Activated CD4-positive, alpha-beta T cell treated with anti-CD3 and anti-CD28 coated beads, Interleukin-2, amount 50 U/mL, for 48 hours (primary cell): Measurements from ENCODE around the gene TPCN2.
A peak's percentile ranks its signal among the peaks of the same experiment; 100 is the strongest.
"Not testable (repeated sequence)": the region's sequence is repeated elsewhere in the genome, so short reads cannot be mapped to it uniquely, and the experiment has no call there.

Experiments used
- DNase-seq, 2 experiments: peaks; one replicate each; pipeline ENCODE4 v3.0.0-alpha.2; 2020

TPCN2 gene

GRCh38 chr11:69132301-69132670 is 83.6 kb downstream of the TPCN2 start:
- no peak for DNase-seq

DNA sequence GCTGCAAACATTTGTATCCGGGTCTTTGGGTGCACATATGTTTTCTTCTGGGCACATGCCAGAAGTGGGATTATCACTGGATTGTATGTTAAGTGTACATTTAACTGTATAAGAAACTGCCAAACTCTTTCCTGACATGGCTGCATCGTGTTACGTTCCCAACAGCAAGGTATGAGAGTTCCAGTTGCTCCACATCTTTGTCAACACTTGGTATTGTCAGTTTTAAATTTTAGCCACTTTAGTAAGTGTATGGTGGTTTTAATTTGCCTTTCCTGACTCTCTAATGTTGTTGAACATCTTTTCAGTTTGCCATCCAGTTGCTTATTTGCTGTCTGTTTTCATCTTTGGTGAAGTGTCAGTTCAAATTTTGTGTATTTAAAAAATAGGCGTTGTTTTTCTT is 84.5 kb downstream of the TPCN2 start:
- DNase-seq, result no peak

DNA sequence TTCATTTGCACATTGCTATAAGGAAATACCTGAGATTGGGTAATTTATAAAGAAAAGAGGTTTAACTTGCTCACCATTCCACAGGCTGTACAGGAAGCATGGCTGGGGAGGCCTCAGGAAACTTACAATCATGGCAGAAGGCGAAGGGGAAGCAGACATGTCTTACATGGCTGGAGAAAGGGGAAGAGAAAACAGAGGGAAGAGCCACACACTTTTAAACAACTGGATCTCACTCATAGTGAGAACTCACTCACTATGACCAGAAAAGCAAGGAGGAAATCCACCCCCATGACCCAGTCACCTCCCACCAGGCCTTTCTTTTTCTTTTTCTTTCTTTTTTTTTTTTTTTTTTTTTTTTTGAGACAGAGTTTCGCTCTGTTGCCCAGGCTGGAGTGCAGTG is 85.5 kb downstream of the TPCN2 start:
- DNase-seq, result not testable (repeated sequence)

GRCh38 chr11:69134957-69135356 is 86.2 kb downstream of the TPCN2 start:
- no peak for DNase-seq

DNA sequence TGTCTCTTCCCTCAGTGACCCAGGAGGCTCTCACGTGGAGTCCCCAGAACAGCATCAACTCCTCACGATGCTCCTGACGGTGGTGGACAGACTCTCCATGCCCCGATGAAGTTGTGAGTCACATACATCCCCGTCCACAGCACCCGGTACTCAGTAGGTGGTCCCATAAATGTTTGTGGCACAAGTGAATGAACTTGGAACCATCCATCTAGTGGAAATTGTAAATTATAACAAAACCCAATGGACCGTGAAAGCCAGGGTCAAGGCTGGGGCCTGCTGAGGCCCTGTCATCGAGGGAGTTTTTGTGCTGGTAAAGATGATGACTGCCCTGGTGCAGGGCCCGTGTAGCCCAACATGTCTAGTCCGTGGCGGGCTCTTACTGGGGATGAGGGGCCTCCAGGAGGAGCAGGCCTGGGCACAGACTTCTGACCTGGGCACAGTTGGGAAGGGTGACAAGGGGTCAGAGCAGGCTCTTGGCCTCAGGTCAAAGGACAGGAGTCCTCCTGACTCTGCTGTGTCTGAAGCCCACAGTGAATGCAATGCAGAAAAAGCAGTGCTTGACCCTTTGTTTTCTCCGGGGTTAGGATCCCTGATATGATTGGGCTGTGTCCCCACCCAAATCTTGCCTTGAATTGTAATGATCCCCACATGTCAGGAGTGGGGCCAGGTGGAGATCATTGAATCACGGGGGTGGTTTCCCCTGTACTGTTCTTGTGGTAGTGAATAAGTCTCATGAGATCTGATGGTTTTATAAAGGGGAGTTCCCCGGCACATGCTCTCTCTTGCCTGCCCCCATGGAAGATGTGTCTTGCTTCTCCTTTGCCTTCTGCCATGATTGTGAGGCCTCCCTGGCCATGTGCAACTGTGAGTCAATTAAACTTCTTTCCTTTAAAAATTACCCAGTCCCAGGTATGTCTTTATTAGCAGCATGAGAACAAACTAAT is 87.0 kb downstream of the TPCN2 start:
- no peak for DNase-seq

- DNase-seq, result no peak
Observed at GRCh38 chr11:69136471-69136870, 87.7 kb downstream of the TPCN2 start.

GRCh38 chr11:69137151-69137844 is 88.6 kb downstream of the TPCN2 start:
- no peak for DNase-seq

GRCh38 chr11:69138265-69138664 is 89.5 kb downstream of the TPCN2 start:
- DNase-seq, result no peak

DNA sequence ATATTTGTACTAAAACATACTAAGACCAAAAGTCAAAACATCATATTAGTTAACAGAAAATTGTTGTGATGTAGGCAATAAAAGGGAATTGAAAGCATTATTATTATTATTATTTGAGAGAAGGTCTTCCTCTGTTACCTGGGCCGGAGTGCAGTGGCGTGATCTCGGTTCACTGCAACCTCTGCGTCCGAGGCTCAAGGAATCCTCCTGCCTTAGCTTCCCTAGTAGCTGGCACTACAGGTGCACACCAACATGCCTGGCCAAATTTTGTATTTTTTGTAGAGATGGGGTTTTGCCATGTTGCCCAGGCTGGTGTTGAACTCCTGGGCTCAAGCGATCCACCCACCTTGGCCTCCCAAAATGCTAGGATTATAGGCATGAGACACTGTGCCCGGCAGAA is 91.4 kb downstream of the TPCN2 start:
- not testable (repeated sequence) for DNase-seq

DNA sequence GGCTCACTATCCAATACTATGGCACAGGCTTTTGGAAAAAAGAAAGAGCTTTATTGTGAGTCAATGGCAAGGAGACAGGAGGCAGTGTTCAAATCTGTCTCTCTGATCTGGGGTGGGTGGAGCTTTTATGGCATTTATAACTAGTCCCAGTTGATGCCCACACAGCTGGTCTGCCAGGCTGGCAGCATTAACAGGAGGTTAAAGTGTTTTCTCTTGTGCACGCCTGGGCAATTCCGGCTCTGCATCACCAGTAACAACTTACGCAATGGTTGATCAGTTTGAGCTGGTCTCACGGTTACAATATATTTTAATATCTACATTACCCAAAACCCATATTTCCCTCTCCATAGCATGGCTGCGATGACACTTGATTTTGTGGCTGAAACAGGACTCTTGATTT is 91.9 kb downstream of the TPCN2 start:
- no peak for DNase-seq

DNA sequence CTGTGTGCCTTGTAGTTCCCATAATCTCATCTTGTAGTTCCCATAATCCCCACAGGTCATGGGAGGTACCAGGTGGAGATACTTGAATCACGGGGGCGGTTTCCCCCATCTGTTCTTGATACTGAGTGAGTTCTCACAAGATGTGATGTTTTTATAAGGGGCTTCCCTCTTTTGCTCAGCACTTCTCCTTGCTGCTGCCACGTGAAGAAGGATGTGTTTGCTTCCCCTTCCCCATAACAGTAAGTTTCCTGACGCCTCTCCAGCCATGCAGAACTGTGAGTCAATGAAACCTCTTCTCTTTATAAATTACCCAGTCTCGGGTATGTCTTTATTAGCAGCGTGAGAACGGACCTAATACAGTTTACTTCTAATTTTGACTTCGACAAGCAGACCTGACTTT is 93.0 kb downstream of the TPCN2 start:
- no peak for DNase-seq

DNA sequence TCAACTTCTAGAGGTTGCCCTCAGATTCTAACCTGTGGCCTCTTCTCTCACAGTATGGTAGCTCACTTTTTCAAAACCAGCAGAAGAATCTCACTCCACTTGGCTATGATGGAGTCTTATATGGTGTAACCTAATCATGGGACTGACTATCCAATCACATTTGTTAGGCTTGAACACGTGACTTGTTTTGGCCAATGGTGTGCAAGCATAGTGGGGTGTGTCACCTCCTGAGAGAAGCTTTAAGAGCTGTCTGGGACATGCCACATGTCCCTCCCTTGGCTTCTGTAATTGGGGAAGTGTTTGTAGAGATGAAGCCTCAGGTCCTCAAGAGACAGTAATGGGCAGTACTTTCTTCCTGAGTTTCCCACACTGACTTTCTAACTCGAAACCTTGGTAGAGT is 94.2 kb downstream of the TPCN2 start:
- DNase-seq, result no peak

- DNase-seq, result peak; percentile 54 to 65
Observed at GRCh38 chr11:69144316-69145049, 95.8 kb downstream of the TPCN2 start.

GRCh38 chr11:69145050-69145380 is 96.3 kb downstream of the TPCN2 start:
- DNase-seq, result no peak

DNA sequence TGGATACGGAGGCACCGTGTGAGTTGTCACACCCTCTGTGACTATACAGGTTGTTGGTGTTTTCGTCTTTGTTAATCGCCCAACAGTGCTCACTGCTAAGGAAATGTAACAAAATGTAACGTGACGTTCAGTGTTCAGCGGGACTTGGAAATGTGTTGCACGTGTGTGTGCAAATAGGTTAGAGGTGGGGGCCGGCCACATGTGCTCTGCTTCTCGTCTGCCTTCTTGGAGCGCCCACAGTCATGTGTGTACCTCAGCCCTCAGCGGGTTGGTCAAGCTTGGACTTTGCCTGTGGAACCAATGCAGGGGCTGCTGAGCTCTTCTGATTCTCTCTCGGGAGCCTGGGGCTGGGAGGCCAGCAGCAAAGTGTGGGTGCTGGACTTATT is 99.6 kb downstream of the TPCN2 start:
- DNase-seq, result no peak

GRCh38 chr11:69148806-69149205 is 100.1 kb downstream of the TPCN2 start:
- no peak for DNase-seq

DNA sequence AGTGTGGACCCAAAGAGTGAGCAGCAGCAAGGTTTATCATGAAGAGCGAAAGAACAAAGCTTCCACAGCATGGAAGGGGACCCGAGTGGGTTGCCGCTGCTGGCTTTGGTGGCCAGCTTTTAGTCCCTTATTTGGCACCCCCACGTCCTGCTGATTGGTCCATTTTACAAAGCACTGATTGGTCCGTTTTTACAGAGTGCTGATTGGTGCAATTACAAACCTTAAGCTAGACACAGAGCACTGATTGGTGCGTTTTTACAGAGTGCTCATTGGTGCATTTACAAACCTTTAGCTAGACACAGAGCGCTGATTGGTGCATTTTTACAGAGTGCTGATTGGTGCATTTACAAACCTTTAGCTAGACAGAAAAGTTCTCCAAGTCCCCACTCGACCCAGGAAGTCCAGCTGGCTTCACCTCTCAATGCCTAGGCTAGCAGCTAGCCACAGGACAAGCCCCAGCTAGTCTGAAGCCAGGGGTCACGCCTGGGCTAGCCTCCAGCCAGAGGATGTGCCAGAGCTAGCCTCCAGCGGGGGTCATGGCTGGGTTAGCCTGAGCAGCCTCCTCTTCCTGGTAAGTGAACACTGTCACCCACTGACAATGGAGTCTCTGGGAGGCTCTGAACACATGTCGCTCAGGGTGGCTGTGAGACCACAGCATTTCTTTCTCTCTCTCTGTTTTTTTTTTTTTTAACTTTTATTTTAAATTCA is 100.8 kb downstream of the TPCN2 start:
- not testable (repeated sequence) for DNase-seq

GRCh38 chr11:69150175-69150574 is 101.4 kb downstream of the TPCN2 start:
- no peak for DNase-seq

GRCh38 chr11:69151836-69152235 is 103.1 kb downstream of the TPCN2 start:
- no peak for DNase-seq

GRCh38 chr11:69152733-69153421 is 104.1 kb downstream of the TPCN2 start:
- DNase-seq, result no peak

DNA sequence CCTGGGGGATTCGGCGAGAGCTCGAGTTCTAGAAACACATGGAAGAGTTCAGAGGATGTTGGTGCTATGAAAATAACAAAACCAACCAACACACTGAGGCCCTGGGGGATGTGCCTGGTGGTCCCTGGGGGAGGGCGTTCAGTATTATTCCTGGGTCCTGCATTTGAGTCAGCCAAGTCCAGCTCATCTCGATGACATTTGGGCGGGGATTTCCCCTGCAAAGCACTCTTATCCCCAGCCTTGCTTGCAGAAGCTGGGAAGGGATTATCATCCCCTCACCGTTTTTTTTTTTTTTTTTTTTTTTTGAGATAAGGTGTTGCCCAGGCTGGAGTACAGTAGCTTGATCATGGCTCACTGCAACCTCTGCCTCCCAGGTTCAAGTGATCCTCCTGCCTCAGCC is 104.9 kb downstream of the TPCN2 start:
- no peak for DNase-seq

DNA sequence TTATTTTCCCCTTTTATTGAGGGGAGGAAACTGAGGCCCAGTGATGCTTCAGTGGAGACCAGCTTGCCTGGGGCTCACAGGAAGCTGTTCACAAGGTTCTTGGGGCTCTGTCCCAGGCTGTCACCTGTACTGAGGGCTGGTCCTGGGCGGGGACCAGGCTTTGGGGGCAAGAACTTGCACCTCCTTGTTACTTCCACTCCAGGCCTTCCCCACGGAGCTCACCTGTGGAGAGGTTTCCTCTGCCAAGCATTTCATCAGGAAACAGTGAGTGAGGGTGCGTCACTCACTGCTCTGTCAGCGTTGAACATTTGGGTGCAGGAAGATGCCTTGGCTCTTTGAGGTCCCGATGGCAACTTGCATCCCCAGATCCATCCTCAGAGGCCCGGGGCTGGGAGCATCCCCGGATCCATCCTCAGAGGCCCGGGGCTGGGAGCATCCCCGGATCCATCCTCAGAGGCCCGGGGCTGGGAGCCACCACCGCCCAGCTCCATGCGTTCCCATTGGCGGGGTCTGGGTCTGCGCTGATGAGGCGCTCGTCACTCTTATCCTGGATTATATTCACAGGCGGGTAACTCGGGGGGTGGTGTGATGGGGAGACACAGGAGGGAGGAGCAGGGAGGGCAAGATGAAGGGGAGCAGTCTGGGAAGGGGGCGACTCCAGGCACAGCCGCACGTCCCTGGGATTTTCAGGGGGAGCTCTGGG is 105.6 kb downstream of the TPCN2 start:
- DNase-seq, result no peak
